ENCODE data around the gene KRTAP5-2. TPM values are rescaled to one million over a fixed set of nuclear protein-coding genes. Genes with fewer than 3 reads are reported as not detected.

KRTAP5-2 gene
- total and polyA plus RNA-seq, 2 of the 8 experiments (the other 6 are each of a cell fraction or from before 2014, with no cell fraction given), result not detected

DNA sequence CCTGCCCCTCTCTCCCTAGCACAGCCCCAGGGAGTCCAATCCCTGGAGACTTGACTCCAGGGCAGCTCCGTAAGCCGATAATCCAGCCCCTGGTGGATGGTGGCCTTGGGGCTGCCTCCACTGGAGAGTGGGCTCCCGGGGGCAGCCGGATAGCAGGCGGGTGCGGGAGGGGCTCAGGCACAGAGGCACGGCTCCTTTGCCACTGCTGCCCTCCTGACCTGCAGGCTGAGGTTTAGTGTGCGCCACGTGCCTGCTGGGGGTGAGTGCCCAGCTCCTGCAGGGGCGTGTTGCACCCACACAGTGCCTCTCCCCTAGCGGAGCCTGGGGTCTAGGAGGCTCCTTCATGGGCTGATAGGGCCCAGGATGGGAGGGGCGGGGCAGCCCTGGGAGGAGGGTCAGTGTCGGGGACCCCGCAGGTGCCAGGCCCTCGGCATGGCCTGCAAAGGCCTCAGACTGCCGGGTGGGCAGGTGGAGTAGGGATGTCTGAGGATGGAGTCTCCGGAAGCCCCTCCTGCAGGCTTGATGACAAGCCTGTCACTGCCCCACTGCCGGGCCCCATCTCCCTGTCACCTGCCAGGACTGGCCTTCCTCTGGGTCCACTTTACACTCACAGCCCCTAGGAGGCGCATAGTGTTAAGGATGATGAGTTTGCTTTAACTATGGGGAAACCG lies 31.6 kb downstream of the KRTAP5-2 start:
- H3K4me2 ChIP-seq (ENCODE audit: insufficient read depth in 1 of 2, low read depth in 2 of 2, low read length in 2 of 2), result no peak overlapping the region
- FAIRE-seq, result no peak
- peaks cover 0 to 22% (median 18%) of the 10 kb centered on the region in 4 experiments; a peak in 6 of 7 replicates for H3K27me3 ChIP-seq (replicated peaks in 1 of 4; ENCODE audit: control insufficient read depth in 3 of 4, extremely low read depth in 1 of 4, insufficient read depth in 3 of 4, low read length in 3 of 4)
- no peak overlapping the region for H2BK120ac ChIP-seq (replicated peaks; ENCODE audit: low read depth, low read length)
- H3K18ac ChIP-seq (ENCODE audit: extremely low read depth, low read length), result no peak overlapping the region
- H2AK5ac ChIP-seq (ENCODE audit: low read depth, low read length), result no peak overlapping the region
- H2BK15ac ChIP-seq (ENCODE audit: low read length), result no peak overlapping the region
- 85% methylated on average over 20 of the region's 20 CpGs; no CpG with 5 or more reads in 1 of the 2 experiments for WGBS, 2 experiments (ENCODE audit: extremely low coverage in 1 of 2, insufficient coverage in 1 of 2, insufficient read length in 1 of 2, insufficient replicate concordance in 2 of 2, low coverage in 1 of 2, low lambda C conversion rate in 2 of 2, missing lambda C conversion rate in 1 of 2)
- no peak overlapping the region for H3K14ac ChIP-seq (ENCODE audit: insufficient read length)
- no peak overlapping the region for H4K91ac ChIP-seq (replicated peaks; ENCODE audit: insufficient read length, low read length)
- no peak overlapping the region for H4K8ac ChIP-seq (ENCODE audit: extremely low read depth, insufficient read depth, low read length)
- H3K23me2 ChIP-seq (ENCODE audit: low read depth, low read length), result no peaks in the 10 kb centered on the region; the same call in 1 of the 2 replicates
- DNase-seq (ENCODE audit: low read depth in 1 of 2, low spot score in 2 of 2), result peak in 1 of 2 experiments; percentile 54
- H3K4ac ChIP-seq (replicated peaks; ENCODE audit: insufficient read length, low read depth, low read length), result no peak overlapping the region
- no peak overlapping the region for H2BK5ac ChIP-seq (ENCODE audit: low read depth, low read length)
- H2BK12ac ChIP-seq (ENCODE audit: low read depth, low read length), result no peak overlapping the region
- H4K20me1 ChIP-seq (replicated peaks in 1 of 2; ENCODE audit: control insufficient read depth in 1 of 2, insufficient read depth in 2 of 2, low read length in 2 of 2), result peaks cover 4 to 25% of the 10 kb centered on the region in 2 experiments
- no peak overlapping the region for H2BK20ac ChIP-seq (ENCODE audit: low read length)
- no peak overlapping the region for H2AFZ ChIP-seq (ENCODE audit: low read length)
- H4K5ac ChIP-seq (ENCODE audit: insufficient read length, low read depth, low read length), result no peak overlapping the region
- H3K4me1 ChIP-seq (replicated peaks in 1 of 4; ENCODE audit: control insufficient read depth in 3 of 4, insufficient read depth in 4 of 4, low read length in 3 of 4), result peaks cover 0 to 51% (median 38%) of the 10 kb centered on the region in 4 experiments; a peak in 6 of 7 replicates
- no peak overlapping the region for H3K23ac ChIP-seq (ENCODE audit: insufficient read length)
- H3K79me2 ChIP-seq (ENCODE audit: control insufficient read depth in 1 of 2, insufficient read depth in 2 of 2, low read length in 2 of 2), result no peaks in the 10 kb centered on the region
- CTCF ChIA-PET (ENCODE audit: partially characterized antibody), result interaction anchor here (0.6 to 9.1 kb wide), 7 partner anchors 8 to 35 kb away, joined by 3 to 100 read pairs (median 14); no protein-coding TSS in a partner anchor
- POLR2A ChIA-PET (ENCODE audit: partially characterized antibody), result interaction anchor here (1.7 to 6.9 kb wide), 2 partner anchors 9 to 13 kb away, joined by 4 to 58 read pairs; no protein-coding TSS in a partner anchor
- no peak overlapping the region for H3K56ac ChIP-seq (replicated peaks; ENCODE audit: insufficient read length, low read depth, low read length)
- H3K9me3 ChIP-seq (ENCODE audit: insufficient read depth in 2 of 2, low read depth in 1 of 2, low read length in 1 of 2), result no peaks in the 10 kb centered on the region
- no peak overlapping the region for H3K9ac ChIP-seq (replicated peaks in 1 of 4; ENCODE audit: extremely low read depth in 1 of 4, low read depth in 3 of 4, low read length in 3 of 4)
- H3K4me3 ChIP-seq (ENCODE audit: extremely low read depth in 1 of 4, insufficient read depth in 2 of 4, low read depth in 3 of 4, low read length in 4 of 4), result no peak overlapping the region
- no peaks in the 10 kb centered on the region for H3K36me3 ChIP-seq (ENCODE audit: control insufficient read depth in 2 of 4, insufficient read depth in 4 of 4, low read length in 3 of 4)
- no peak overlapping the region for H3K27ac ChIP-seq (ENCODE audit: low read depth, low read length)
- H3K79me1 ChIP-seq (ENCODE audit: low read depth, low read length), result no peaks in the 10 kb centered on the region
- TF ChIP-seq RAD21 (IDR thresholded peaks at IDR 0.05 in 1 of 2, conservative IDR thresholded peaks at IDR 0.05 in 1 of 2; ENCODE audit: low read depth in 2 of 2, low read length in 2 of 2) (peak in 1 of 2 experiments; percentile 35; a peak in 1 of 4 replicates), PHF8 (conservative IDR thresholded peaks at IDR 0.05; ENCODE audit: low read depth, low read length) (no peak)
- TF ChIP-seq, protein P1, sequence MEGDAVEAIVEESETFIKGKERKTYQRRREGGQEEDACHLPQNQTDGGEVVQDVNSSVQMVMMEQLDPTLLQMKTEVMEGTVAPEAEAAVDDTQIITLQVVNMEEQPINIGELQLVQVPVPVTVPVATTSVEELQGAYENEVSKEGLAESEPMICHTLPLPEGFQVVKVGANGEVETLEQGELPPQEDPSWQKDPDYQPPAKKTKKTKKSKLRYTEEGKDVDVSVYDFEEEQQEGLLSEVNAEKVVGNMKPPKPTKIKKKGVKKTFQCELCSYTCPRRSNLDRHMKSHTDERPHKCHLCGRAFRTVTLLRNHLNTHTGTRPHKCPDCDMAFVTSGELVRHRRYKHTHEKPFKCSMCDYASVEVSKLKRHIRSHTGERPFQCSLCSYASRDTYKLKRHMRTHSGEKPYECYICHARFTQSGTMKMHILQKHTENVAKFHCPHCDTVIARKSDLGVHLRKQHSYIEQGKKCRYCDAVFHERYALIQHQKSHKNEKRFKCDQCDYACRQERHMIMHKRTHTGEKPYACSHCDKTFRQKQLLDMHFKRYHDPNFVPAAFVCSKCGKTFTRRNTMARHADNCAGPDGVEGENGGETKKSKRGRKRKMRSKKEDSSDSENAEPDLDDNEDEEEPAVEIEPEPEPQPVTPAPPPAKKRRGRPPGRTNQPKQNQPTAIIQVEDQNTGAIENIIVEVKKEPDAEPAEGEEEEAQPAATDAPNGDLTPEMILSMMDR (IDR thresholded peaks at IDR 0.05; ENCODE audit: control extremely low read depth in 1 of 3, insufficient read depth in 1 of 3, low read depth in 1 of 3, low read length in 3 of 3), result peak in 2 of 3 experiments; percentile 5 to 42; a peak in 1 of 4 replicates

Measured in H1 (cell line).